ACHN (cell line): Measurements from ENCODE around the gene KRTAP5-3.

Experiments
- DNase-seq: peaks from one replicate; pipeline ENCODE4 v3.0.0-alpha.2; 2015
- in situ Hi-C: cut with HindIII; loops from 2 replicates; pipeline ENCODE4 v1.10.0; 2017; ENCODE audit warnings: low sequenced_read_pairs, low pct_ligation_motif_present, low pct_unique_long_range_greater_than_20kb

KRTAP5-3 gene

GRCh38 chr11:1570896-1571759, 37.1 kb downstream of the KRTAP5-3 start:
- in situ Hi-C loops, result no loop called here
- DNase-seq, result no peak

GRCh38 chr11:1570531-1570895, 37.8 kb downstream of the KRTAP5-3 start:
- in situ Hi-C loops, result no loop called here
- DNase-seq, result no peak

- in situ Hi-C loops, result no loop called here
These were observed 38.2 kb downstream of the KRTAP5-3 start for GRCh38 chr11:1570001-1570453.

GRCh38 chr11:1569251-1569780, 38.9 kb downstream of the KRTAP5-3 start:
- in situ Hi-C loops, result no loop called here
- no peak for DNase-seq

More at GRCh38 chr11:1570001-1570453, 38.2 kb downstream of the KRTAP5-3 start:
- DNase-seq, result no peak

- no peak for DNase-seq
These were observed 39.8 kb downstream of the KRTAP5-3 start for GRCh38 chr11:1568441-1568911.

GRCh38 chr11:1567721-1568100, 40.6 kb downstream of the KRTAP5-3 start:
- in situ Hi-C loops, result no loop called here
- no peak for DNase-seq

More at GRCh38 chr11:1568441-1568911, 39.8 kb downstream of the KRTAP5-3 start:
- in situ Hi-C loops, result no loop called here

- no peak for DNase-seq
- in situ Hi-C loops, result no loop called here
These were observed 41.1 kb downstream of the KRTAP5-3 start for GRCh38 chr11:1567052-1567720.

- no peak for DNase-seq
- in situ Hi-C loops, result no loop called here
These were observed 41.7 kb downstream of the KRTAP5-3 start for GRCh38 chr11:1566381-1567051.

- in situ Hi-C loops, result no loop called here
- DNase-seq, result no peak
These were observed 42.4 kb downstream of the KRTAP5-3 start for GRCh38 chr11:1565904-1566247.

- no peak for DNase-seq
- in situ Hi-C loops, result no loop called here
These were observed 42.9 kb downstream of the KRTAP5-3 start for GRCh38 chr11:1565173-1565903.

GRCh38 chr11:1564535-1565172, 43.6 kb downstream of the KRTAP5-3 start:
- peak; percentile 64 for DNase-seq

GRCh38 chr11:1563697-1564534, 44.3 kb downstream of the KRTAP5-3 start:
- no peak for DNase-seq
- in situ Hi-C loops, result no loop called here

More at GRCh38 chr11:1564535-1565172, 43.6 kb downstream of the KRTAP5-3 start:
- in situ Hi-C loops, result no loop called here

GRCh38 chr11:1563149-1563638, 45.1 kb downstream of the KRTAP5-3 start:
- DNase-seq, result no peak
- in situ Hi-C loops, result no loop called here

- no peak for DNase-seq
- in situ Hi-C loops, result no loop called here
These were observed 45.7 kb downstream of the KRTAP5-3 start for GRCh38 chr11:1562469-1563148.

- DNase-seq, result no peak
- in situ Hi-C loops, result no loop called here
These were observed 46.3 kb downstream of the KRTAP5-3 start for GRCh38 chr11:1561955-1562354.

GRCh38 chr11:1561266-1561665, 47.0 kb downstream of the KRTAP5-3 start:
- DNase-seq, result no peak
- in situ Hi-C loops, result no loop called here
